HEK293 (cell line): ENCODE data around the gene ATG12.

Experiments
- CTCF ChIA-PET: fragments of 350-600 bp; formaldehyde crosslinking; extraction: SDS; loops from one replicate; lab custom pipeline; 2021; ENCODE audit warnings: antibody characterized with exemption; lab: Yijun Ruan, JAX
- POLR2A ChIA-PET: fragments of 300-600 bp; formaldehyde crosslinking; extraction: SDS; loops from one replicate; lab custom pipeline; 2020; ENCODE audit warnings: antibody characterized with exemption, inconsistent platforms; lab: Yijun Ruan, JAX
- H3K27ac ChIP-seq: fragments of 200-500 bp; sonication (Bioruptor generic); 2 replicates; pipeline ENCODE4 v1.5.1; 2014; ENCODE audit warnings: low read depth, low read length, control low read depth, inconsistent platforms; ENCODE audit errors: extremely low read depth
- H3K36me3 ChIP-seq, 2 experiments: fragments of 200-500 bp in 1 of 2; sonication (Bioruptor generic) in 1 of 2; 1 replicate in 1 of 2; 2 replicates in 1 of 2; pipeline ENCODE4 v1.5.1; 2014 to 2017; ENCODE audit warnings: inconsistent platforms in 2 of 2, low read length in 2 of 2; ENCODE audit not compliant: control insufficient read depth in 2 of 2, insufficient read depth in 1 of 2
- H3K4me1 ChIP-seq: fragments of 200-500 bp; sonication (Bioruptor generic); 2 replicates; pipeline ENCODE4 v1.5.1; 2014; ENCODE audit warnings: mild to moderate bottlenecking, low read length, inconsistent platforms; ENCODE audit not compliant: control insufficient read depth, insufficient read depth
- H3K4me3 ChIP-seq: 2 replicates; pipeline ENCODE4 v1.5.1; 2011; ENCODE audit warnings: low read depth, mild to moderate bottlenecking, control low read depth, low read length, moderate library complexity
- H3K9me3 ChIP-seq: fragments of 200-500 bp; sonication (Bioruptor generic); 2 replicates; pipeline ENCODE4 v1.5.1; 2014; ENCODE audit warnings: low read depth, low read length, inconsistent platforms; ENCODE audit not compliant: control insufficient read depth, insufficient read depth
- HIC1 ChIP-seq: fragments of 450-650 bp; formaldehyde crosslinking; IDR thresholded peaks from 2 replicates; pipeline ENCODE4 v1.5.1; 2016; ENCODE audit warnings: missing biosample characterization, missing genetic modification characterization
- KLF1 ChIP-seq: fragments of 450-650 bp; formaldehyde crosslinking; IDR thresholded peaks from 2 replicates; pipeline ENCODE4 v1.5.1; 2016; ENCODE audit warnings: missing biosample characterization, missing genetic modification characterization
- KLF9 ChIP-seq: fragments of 450-650 bp; formaldehyde crosslinking; IDR thresholded peaks from 2 replicates; pipeline ENCODE4 v1.5.1; 2016; ENCODE audit warnings: missing biosample characterization, missing genetic modification characterization, low read depth
- RBAK ChIP-seq: fragments of 450-650 bp; formaldehyde crosslinking; IDR thresholded peaks from 2 replicates; pipeline ENCODE4 v1.5.1; 2016; ENCODE audit warnings: missing biosample characterization, missing genetic modification characterization
- TCF7L2 ChIP-seq: IDR thresholded peaks from 2 replicates; pipeline ENCODE4 v1.6.1; 2011; ENCODE audit warnings: low read depth, mild to moderate bottlenecking, inconsistent platforms, low read length, moderate library complexity, borderline replicate concordance
- WT1 ChIP-seq: fragments of 450-650 bp; formaldehyde crosslinking; IDR thresholded peaks from 2 replicates; pipeline ENCODE4 v1.5.1; 2016; ENCODE audit warnings: missing biosample characterization, missing genetic modification characterization
- ZNF112 ChIP-seq: fragments of 450-650 bp; formaldehyde crosslinking; IDR thresholded peaks from 2 replicates; pipeline ENCODE4 v1.5.0; 2017; ENCODE audit warnings: missing biosample characterization, missing genetic modification characterization
- ZNF140 ChIP-seq: fragments of 450-650 bp; formaldehyde crosslinking; IDR thresholded peaks from 2 replicates; pipeline ENCODE4 v1.5.1; 2016; ENCODE audit warnings: missing biosample characterization, missing genetic modification characterization
- ZNF184 ChIP-seq: fragments of 450-650 bp; IDR thresholded peaks from 2 replicates; pipeline ENCODE4 v1.5.1; 2018; ENCODE audit warnings: missing biosample characterization, mild to moderate bottlenecking, missing genetic modification characterization
- ZNF2 ChIP-seq: fragments of 450-650 bp; formaldehyde crosslinking; IDR thresholded peaks from 2 replicates; pipeline ENCODE4 v1.5.1; 2016; ENCODE audit warnings: missing biosample characterization, missing genetic modification characterization
- ZNF211 ChIP-seq: fragments of 450-650 bp; formaldehyde crosslinking; IDR thresholded peaks from 2 replicates; pipeline ENCODE4 v1.5.1; 2016; ENCODE audit warnings: low read depth, missing biosample characterization, missing genetic modification characterization
- ZNF266 ChIP-seq: fragments of 450-650 bp; formaldehyde crosslinking; IDR thresholded peaks from 2 replicates; pipeline ENCODE4 v1.5.1; 2016; ENCODE audit warnings: missing biosample characterization, missing genetic modification characterization, low read depth
- ZNF292 ChIP-seq: fragments of 450-650 bp; formaldehyde crosslinking; IDR thresholded peaks from 2 replicates; pipeline ENCODE4 v1.5.1; 2016; ENCODE audit warnings: low read depth, missing biosample characterization, missing genetic modification characterization, borderline replicate concordance
- ZNF335 ChIP-seq: fragments of 450-650 bp; formaldehyde crosslinking; conservative IDR thresholded peaks from 2 replicates; pipeline ENCODE4 v1.5.1; 2016; ENCODE audit warnings: missing biosample characterization, missing genetic modification characterization
- ZNF350 ChIP-seq: fragments of 450-650 bp; formaldehyde crosslinking; IDR thresholded peaks from 2 replicates; pipeline ENCODE4 v1.5.0; 2017; ENCODE audit warnings: missing biosample characterization, mild to moderate bottlenecking, missing genetic modification characterization
- ZNF416 ChIP-seq: fragments of 450-650 bp; formaldehyde crosslinking; IDR thresholded peaks from 2 replicates; pipeline ENCODE4 v1.5.1; 2016; ENCODE audit warnings: missing biosample characterization, missing genetic modification characterization
- ZNF423 ChIP-seq: fragments of 450-650 bp; formaldehyde crosslinking; IDR thresholded peaks from 2 replicates; pipeline ENCODE4 v1.5.1; 2016; ENCODE audit warnings: missing biosample characterization, missing genetic modification characterization
- ZNF621 ChIP-seq: fragments of 450-650 bp; formaldehyde crosslinking; IDR thresholded peaks from 2 replicates; pipeline ENCODE4 v1.5.1; 2017; ENCODE audit warnings: missing biosample characterization, missing genetic modification characterization
- ZNF658 ChIP-seq: fragments of 450-650 bp; formaldehyde crosslinking; IDR thresholded peaks from 2 replicates; pipeline ENCODE4; 2016; ENCODE audit warnings: missing biosample characterization, missing genetic modification characterization
- ZNF677 ChIP-seq: fragments of 450-650 bp; IDR thresholded peaks from 2 replicates; pipeline ENCODE4 v1.5.0; 2018; ENCODE audit warnings: missing biosample characterization, mild to moderate bottlenecking, missing genetic modification characterization, moderate library complexity
- ZNF692 ChIP-seq: fragments of 450-650 bp; formaldehyde crosslinking; IDR thresholded peaks from 2 replicates; pipeline ENCODE4 v1.5.1; 2016; ENCODE audit warnings: missing biosample characterization, missing genetic modification characterization
- ZNF76 ChIP-seq: fragments of 450-650 bp; formaldehyde crosslinking; IDR thresholded peaks from 2 replicates; pipeline ENCODE4; 2016; ENCODE audit warnings: low read depth, missing biosample characterization, missing genetic modification characterization, borderline replicate concordance
- ZNF776 ChIP-seq: fragments of 450-650 bp; formaldehyde crosslinking; IDR thresholded peaks from 2 replicates; pipeline ENCODE4 v1.5.0; 2017; ENCODE audit warnings: missing biosample characterization, missing genetic modification characterization, borderline replicate concordance
- ZNF777 ChIP-seq: fragments of 450-650 bp; formaldehyde crosslinking; IDR thresholded peaks from 2 replicates; pipeline ENCODE4 v1.5.1; 2017; ENCODE audit warnings: missing biosample characterization, missing genetic modification characterization, borderline replicate concordance
- ZNF785 ChIP-seq: fragments of 450-650 bp; formaldehyde crosslinking; IDR thresholded peaks from 2 replicates; pipeline ENCODE4 v1.5.1; 2016; ENCODE audit warnings: missing biosample characterization, missing genetic modification characterization
- ZNF837 ChIP-seq: fragments of 450-650 bp; formaldehyde crosslinking; IDR thresholded peaks from 2 replicates; pipeline ENCODE4 v1.5.1; 2016; ENCODE audit warnings: missing biosample characterization, missing genetic modification characterization
- TF ChIP-seq, protein P1 (sequence below): fragments of 450-650 bp; formaldehyde crosslinking; IDR thresholded peaks from 2 replicates; pipeline ENCODE4 v1.5.1; 2016; ENCODE audit warnings: missing biosample characterization, missing genetic modification characterization
- TF ChIP-seq, protein P2 (sequence below): fragments of 450-650 bp; formaldehyde crosslinking; IDR thresholded peaks from 2 replicates; pipeline ENCODE4 v1.5.1; 2017; ENCODE audit warnings: missing biosample characterization, missing genetic modification characterization

The ATG12 gene

DNA sequence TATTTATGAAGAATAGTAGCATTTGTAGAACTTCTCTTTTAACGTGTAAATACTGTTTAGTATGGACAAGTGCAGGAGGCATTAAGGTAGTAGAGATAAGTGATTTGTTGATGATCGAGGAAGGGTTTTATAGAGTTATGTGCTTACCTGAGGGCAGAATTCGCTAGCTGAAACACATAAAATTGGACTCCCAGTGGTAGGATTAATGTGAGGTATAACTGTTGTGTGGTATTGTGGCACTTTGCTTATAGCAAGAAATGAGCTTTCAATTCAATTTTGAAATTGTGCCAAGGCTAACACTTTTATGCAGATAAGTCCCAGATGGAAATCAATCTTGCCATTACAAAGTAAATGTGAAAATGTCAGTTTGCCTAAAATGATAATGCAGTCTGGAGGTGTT lies 1.6 kb upstream of the ATG12 start (continued):
- TF ChIP-seq, protein P1, sequence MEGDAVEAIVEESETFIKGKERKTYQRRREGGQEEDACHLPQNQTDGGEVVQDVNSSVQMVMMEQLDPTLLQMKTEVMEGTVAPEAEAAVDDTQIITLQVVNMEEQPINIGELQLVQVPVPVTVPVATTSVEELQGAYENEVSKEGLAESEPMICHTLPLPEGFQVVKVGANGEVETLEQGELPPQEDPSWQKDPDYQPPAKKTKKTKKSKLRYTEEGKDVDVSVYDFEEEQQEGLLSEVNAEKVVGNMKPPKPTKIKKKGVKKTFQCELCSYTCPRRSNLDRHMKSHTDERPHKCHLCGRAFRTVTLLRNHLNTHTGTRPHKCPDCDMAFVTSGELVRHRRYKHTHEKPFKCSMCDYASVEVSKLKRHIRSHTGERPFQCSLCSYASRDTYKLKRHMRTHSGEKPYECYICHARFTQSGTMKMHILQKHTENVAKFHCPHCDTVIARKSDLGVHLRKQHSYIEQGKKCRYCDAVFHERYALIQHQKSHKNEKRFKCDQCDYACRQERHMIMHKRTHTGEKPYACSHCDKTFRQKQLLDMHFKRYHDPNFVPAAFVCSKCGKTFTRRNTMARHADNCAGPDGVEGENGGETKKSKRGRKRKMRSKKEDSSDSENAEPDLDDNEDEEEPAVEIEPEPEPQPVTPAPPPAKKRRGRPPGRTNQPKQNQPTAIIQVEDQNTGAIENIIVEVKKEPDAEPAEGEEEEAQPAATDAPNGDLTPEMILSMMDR (tag by site-specific recombination): no peak
- no peak for TF ChIP-seq KLF1 (tag by site-specific recombination)
- TF ChIP-seq ZNF335 (tag by site-specific recombination): no peak; the same call in 1 of the 2 replicates
- no peak for TF ChIP-seq ZNF266
- TF ChIP-seq ZNF112 (tag by site-specific recombination): no peak
- TF ChIP-seq, protein P2, sequence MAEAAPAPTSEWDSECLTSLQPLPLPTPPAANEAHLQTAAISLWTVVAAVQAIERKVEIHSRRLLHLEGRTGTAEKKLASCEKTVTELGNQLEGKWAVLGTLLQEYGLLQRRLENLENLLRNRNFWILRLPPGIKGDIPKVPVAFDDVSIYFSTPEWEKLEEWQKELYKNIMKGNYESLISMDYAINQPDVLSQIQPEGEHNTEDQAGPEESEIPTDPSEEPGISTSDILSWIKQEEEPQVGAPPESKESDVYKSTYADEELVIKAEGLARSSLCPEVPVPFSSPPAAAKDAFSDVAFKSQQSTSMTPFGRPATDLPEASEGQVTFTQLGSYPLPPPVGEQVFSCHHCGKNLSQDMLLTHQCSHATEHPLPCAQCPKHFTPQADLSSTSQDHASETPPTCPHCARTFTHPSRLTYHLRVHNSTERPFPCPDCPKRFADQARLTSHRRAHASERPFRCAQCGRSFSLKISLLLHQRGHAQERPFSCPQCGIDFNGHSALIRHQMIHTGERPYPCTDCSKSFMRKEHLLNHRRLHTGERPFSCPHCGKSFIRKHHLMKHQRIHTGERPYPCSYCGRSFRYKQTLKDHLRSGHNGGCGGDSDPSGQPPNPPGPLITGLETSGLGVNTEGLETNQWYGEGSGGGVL (tag by site-specific recombination): no peak
- TF ChIP-seq ZNF416 (tag by site-specific recombination): no peak
- TF ChIP-seq TCF7L2: no peak
- no peak for TF ChIP-seq ZNF184
- no peak for TF ChIP-seq ZNF423
- TF ChIP-seq ZNF837 (tag by site-specific recombination): no peak
- TF ChIP-seq ZNF76 (tag by site-specific recombination): no peak
- TF ChIP-seq ZNF621: no peak
- no peak for TF ChIP-seq KLF9 (tag by site-specific recombination)
- no peak for TF ChIP-seq RBAK (tag by site-specific recombination)
- TF ChIP-seq ZNF776 (tag by site-specific recombination): no peak
- TF ChIP-seq HIC1: no peak
- no peak for TF ChIP-seq ZNF350
- no peak for TF ChIP-seq ZNF211
- TF ChIP-seq, all 188 proteins: peak for 22

GRCh38 chr5:115842089-115842935 lies 947 bp upstream of the ATG12 start:
- Histone ChIP-seq H3K4me1 (peaks cover 23% of the 10 kb centered on the region; the same call in 1 of the 2 replicates), H3K9me3 (no peaks in the 10 kb centered on the region), H3K4me3 (peak overlapping the region; percentile 64), H3K27ac (peak overlapping the region; percentile 95), H3K36me3 (peaks cover 4 to 7% of the 10 kb centered on the region in 2 experiments)
- POLR2A ChIA-PET: interaction anchor here (1.2 kb wide), 1 partner anchor 26 kb away, joined by 4 read pairs; the partner anchor contains the start of gene CDO1
- CTCF ChIA-PET: interaction anchor here (1.0 to 1.6 kb wide), 4 partner anchors 31 to 225 kb away, joined by 3 to 9 read pairs (median 5); no protein-coding TSS in a partner anchor
- TF ChIP-seq ZNF785 (no peak), ZNF692 (tag by site-specific recombination) (no peak), ZNF777 (tag by site-specific recombination) (peak; percentile 38; the same call in 1 of the 2 replicates), ZNF837 (tag by site-specific recombination) (no peak), ZNF2 (no peak), ZNF292 (tag by site-specific recombination) (no peak), ZNF658 (tag by site-specific recombination) (no peak), WT1 (tag by site-specific recombination) (no peak), ZNF677 (tag by site-specific recombination) (no peak), ZNF140 (no peak)
- TF ChIP-seq, protein P1 (tag by site-specific recombination): peak; percentile 89
